GM12878 (cell line): ENCODE results near the gene PYGM. TPM values are rescaled to one million over a fixed set of nuclear protein-coding genes. Genes with fewer than 3 reads are reported as not detected.

Experiments
- ASH2L ChIP-seq: fragments of 300-600, 200-600 bp; sonication (generic); IDR thresholded peaks from 2 replicates; pipeline ENCODE4 v1.6.1; 2017; ENCODE audit warnings: low read depth, mild to moderate bottlenecking, borderline replicate concordance
- ATF3 ChIP-seq: IDR thresholded peaks from 2 replicates; pipeline ENCODE4 v1.6.1; 2011; ENCODE audit warnings: low read depth, mild to moderate bottlenecking, low read length, moderate library complexity, borderline replicate concordance; ENCODE audit errors: extremely low read depth
- ATF7 ChIP-seq: fragments of 450-650 bp; IDR thresholded peaks from 2 replicates; pipeline ENCODE4 v1.6.1; 2016; ENCODE audit warnings: low read depth, mild to moderate bottlenecking
- CHD4 ChIP-seq: fragments of 200-600 bp; sonication (generic); IDR thresholded peaks from 2 replicates; pipeline ENCODE4 v1.6.1; 2016; ENCODE audit warnings: mild to moderate bottlenecking
- EZH2 ChIP-seq: IDR thresholded peaks from 2 replicates; pipeline ENCODE4 v1.6.1; 2012; ENCODE audit warnings: low read depth, mild to moderate bottlenecking, control low read depth, inconsistent platforms, low read length, borderline replicate concordance; ENCODE audit not compliant: control insufficient read depth
- FOXM1 ChIP-seq: IDR thresholded peaks from 2 replicates; pipeline ENCODE4 v1.6.1; 2012; ENCODE audit warnings: low read depth, mild to moderate bottlenecking, inconsistent platforms, low read length, moderate library complexity
- IKZF1 ChIP-seq: fragments of 450-650 bp; conservative IDR thresholded peaks from 2 replicates; pipeline ENCODE4 v1.6.1; 2017; ENCODE audit warnings: antibody characterized with exemption, mild to moderate bottlenecking
- KDM1A ChIP-seq: fragments of 200-600 bp; sonication (generic); IDR thresholded peaks from 2 replicates; pipeline ENCODE4 v1.6.1; 2016; ENCODE audit warnings: borderline replicate concordance
- MTA3 ChIP-seq: IDR thresholded peaks from 2 replicates; pipeline ENCODE4 v1.6.1; 2012; ENCODE audit warnings: low read length, inconsistent platforms, borderline replicate concordance
- MXI1 ChIP-seq: fragments of 150-350 bp; IDR thresholded peaks from 2 replicates; pipeline ENCODE4 v1.6.1; 2011; ENCODE audit warnings: low read depth, mild to moderate bottlenecking, inconsistent platforms, low read length, improper control_type of control experiment
- NFIC ChIP-seq: IDR thresholded peaks from 2 replicates; pipeline ENCODE4 v1.6.1; 2012; ENCODE audit warnings: low read depth, mild to moderate bottlenecking, inconsistent platforms, low read length, moderate library complexity
- NRF1 ChIP-seq: conservative IDR thresholded peaks from 2 replicates; pipeline ENCODE4 v1.6.1; 2011; ENCODE audit warnings: mild to moderate bottlenecking, low read depth, low read length, improper control_type of control experiment
- PAX5 ChIP-seq: IDR thresholded peaks from 2 replicates; pipeline ENCODE4 v1.6.1; 2011; ENCODE audit warnings: low read depth, low read length, borderline replicate concordance
- PML ChIP-seq: IDR thresholded peaks from 2 replicates; pipeline ENCODE4 v1.6.1; 2012; ENCODE audit warnings: low read length, inconsistent platforms
- POLR2AphosphoS2 ChIP-seq: IDR thresholded peaks from 2 replicates; pipeline ENCODE4 v1.6.1; 2011; ENCODE audit warnings: low read depth, mild to moderate bottlenecking, low read length, improper control_type of control experiment, moderate library complexity
- POU2F2 ChIP-seq: IDR thresholded peaks from 3 replicates; pipeline ENCODE4 v1.6.1; 2011; ENCODE audit warnings: low read depth, mild to moderate bottlenecking, low read length, borderline replicate concordance
- RAD21 ChIP-seq: IDR thresholded peaks from 2 replicates; pipeline ENCODE4 v1.6.1; 2011; ENCODE audit warnings: mild to moderate bottlenecking, low read depth, low read length, moderate library complexity; ENCODE audit not compliant: insufficient read depth
- RBBP5 ChIP-seq: fragments of 200-600 bp; sonication (generic); conservative IDR thresholded peaks from 2 replicates; pipeline ENCODE4 v1.6.1; 2016
- RCOR1 ChIP-seq: conservative IDR thresholded peaks from 2 replicates; pipeline ENCODE4 v1.6.1; 2012; ENCODE audit warnings: low read depth, low read length, improper control_type of control experiment
- SIN3A ChIP-seq: IDR thresholded peaks from 2 replicates; pipeline ENCODE4 v1.6.1; 2012; ENCODE audit warnings: low read depth, low read length, improper control_type of control experiment
- SMAD1 ChIP-seq: fragments of 450-650 bp; IDR thresholded peaks from 2 replicates; pipeline ENCODE4 v1.6.1; 2018; ENCODE audit warnings: mild to moderate bottlenecking, low read depth; ENCODE audit not compliant: partially characterized antibody
- SMARCA5 ChIP-seq: fragments of 450-650 bp; IDR thresholded peaks from 2 replicates; pipeline ENCODE4 v1.6.1; 2017; ENCODE audit warnings: mild to moderate bottlenecking
- SREBF1 ChIP-seq: IDR thresholded peaks from 2 replicates; pipeline ENCODE4 v1.6.1; 2012; ENCODE audit warnings: mild to moderate bottlenecking, low read length
- STAT1 ChIP-seq: fragments of 450-650 bp; conservative IDR thresholded peaks from 2 replicates; pipeline ENCODE4 v1.6.1; 2014; ENCODE audit warnings: antibody characterized with exemption, mild to moderate bottlenecking
- STAT3 ChIP-seq: IDR thresholded peaks from 2 replicates; pipeline ENCODE4 v1.6.1; 2011; ENCODE audit warnings: low read depth, low read length, improper control_type of control experiment
- SUPT20H ChIP-seq: IDR thresholded peaks from 2 replicates; pipeline ENCODE4 v1.6.1; 2011; ENCODE audit warnings: low read depth, mild to moderate bottlenecking, low read length, moderate library complexity, borderline replicate concordance; ENCODE audit not compliant: control insufficient read depth
- TARDBP ChIP-seq: IDR thresholded peaks from 2 replicates; pipeline ENCODE4 v1.6.1; 2016; ENCODE audit warnings: borderline replicate concordance
- ZBTB33 ChIP-seq: fragments of 450-650 bp; IDR thresholded peaks from 2 replicates; pipeline ENCODE4 v1.6.1; 2017; ENCODE audit warnings: mild to moderate bottlenecking
- ZNF207 ChIP-seq: fragments of 450-650 bp; IDR thresholded peaks from 2 replicates; pipeline ENCODE4 v1.6.1; 2014; ENCODE audit warnings: antibody characterized with exemption, mild to moderate bottlenecking, borderline replicate concordance
- ZNF24 ChIP-seq: fragments of 450-650 bp; IDR thresholded peaks from 2 replicates; pipeline ENCODE4 v1.6.1; 2017; ENCODE audit warnings: antibody characterized with exemption, mild to moderate bottlenecking
- polyA plus RNA-seq, 11 experiments: library from polyadenylated mRNA; depleted of rRNA in 4 of 11; unstranded in 6 of 11; stranded (reverse) in 5 of 11; fragments of >200 nt; fragmentation: Nextera tagmentation in 4 of 11; fragmentation: Illumina TruSeq in 1 of 11; extraction: Ambion mirVana in 4 of 11; extraction: Trizol in 1 of 11; gene quantifications; 1 replicate in 1 of 11; 2 replicates in 10 of 11; pipeline versions ENCODE4 v1.2.1 to v1.2.3, GENCODE V29; 2011 to 2016; ENCODE audit warnings: inconsistent platforms in 2 of 11, missing spikeins in 2 of 11, low read depth in 1 of 11
- total RNA-seq, 4 experiments: library from RNA; depleted of rRNA in 3 of 4; stranded (reverse); fragments of >200 nt in 3 of 4; fragmentation: Illumina TruSeq in 1 of 4; extraction: Trizol in 1 of 4; gene quantifications; 2 replicates each; pipeline versions ENCODE4 v1.2.1 to v1.2.3, GENCODE V29; 2013 to 2021

The PYGM gene
- total and polyA plus RNA-seq, 10 of the 15 experiments (the other 5 are each of a cell fraction or from before 2014, with no cell fraction given) = 0.04 to 3.7 (median 0.27) TPM; not detected in 1

- no peak for TF ChIP-seq ZBTB33
- TF ChIP-seq MTA3 = no peak
- no peak for TF ChIP-seq ATF3
- no peak for TF ChIP-seq SUPT20H
- no peak for TF ChIP-seq PAX5
- TF ChIP-seq STAT3 = no peak
- no peak for TF ChIP-seq POU2F2
- TF ChIP-seq POLR2AphosphoS2 = no peak
- TF ChIP-seq ATF7 = peak; percentile 28; the same call in 1 of the 2 replicates
- TF ChIP-seq KDM1A = no peak
- TF ChIP-seq CHD4 = no peak
- TF ChIP-seq RBBP5 = no peak
- TF ChIP-seq EZH2 = no peak
- TF ChIP-seq FOXM1 = no peak
- TF ChIP-seq SIN3A = peak; percentile 29; the same call in 1 of the 2 replicates
- no peak for TF ChIP-seq SMAD1
- no peak for TF ChIP-seq STAT1
- no peak for TF ChIP-seq NFIC
- TF ChIP-seq PML = no peak
- TF ChIP-seq SMARCA5 = peak; percentile 81; the same call in 1 of the 2 replicates
- TF ChIP-seq RCOR1 = no peak
- TF ChIP-seq RAD21 = peak; percentile 55
- 0 out of 2 replicates have a peak, but pooled peaks have one; percentile 11 for TF ChIP-seq NRF1
- TF ChIP-seq TARDBP = no peak
- no peak for TF ChIP-seq ZNF207
- TF ChIP-seq IKZF1 = peak; percentile 34; the same call in 1 of the 2 replicates
- TF ChIP-seq SREBF1 = no peak
- TF ChIP-seq MXI1 = no peak
- TF ChIP-seq ASH2L = no peak
- TF ChIP-seq ZNF24 = no peak
Measured at GRCh38 chr11:64743591-64744543, 15.9 kb downstream of the PYGM start, which contains the start of gene RASGRP2 (continued).
